GM23338 (cell line): ENCODE measurements around the gene KCNIP1. TPM values are rescaled to one million over a fixed set of nuclear protein-coding genes. Genes with fewer than 3 reads are reported as not detected.

ENCODE experiments used
- ATAC-seq: fragments of 200-7000 bp; cut with Tn5 transposase; 3 replicates; pipeline ENCODE4 v1.9.1; 2020
- DNase-seq: peaks from one replicate; pipeline ENCODE4 v3.0.0-alpha.2; 2015; ENCODE audit warnings: low spot score
- H2AFZ ChIP-seq: fragments of 200-600 bp; sonication (generic); 2 replicates; pipeline ENCODE4 v1.8.0; 2016; ENCODE audit warnings: antibody characterized with exemption, mild to moderate bottlenecking, moderate library complexity
- H3F3A ChIP-seq: fragments of 200-600 bp; sonication (generic); replicated peaks from 2 replicates; pipeline ENCODE4 v1.8.0; 2017; ENCODE audit warnings: antibody characterized with exemption, mixed run types, low read depth
- H3K27ac ChIP-seq: fragments of 200-600 bp; sonication (generic); 2 replicates; pipeline ENCODE4 v1.6.1; 2016; ENCODE audit warnings: low read depth
- H3K27me3 ChIP-seq: fragments of 200-600 bp; sonication (generic); 2 replicates; pipeline ENCODE4 v1.8.0; 2016; ENCODE audit warnings: mild to moderate bottlenecking, mixed run types, moderate library complexity; ENCODE audit not compliant: insufficient read depth
- H3K36me3 ChIP-seq: fragments of 200-600 bp; sonication (generic); 2 replicates; pipeline ENCODE4 v1.8.0; 2016; ENCODE audit warnings: mild to moderate bottlenecking; ENCODE audit not compliant: insufficient read depth
- H3K4me1 ChIP-seq: fragments of 200-600 bp; sonication (generic); 2 replicates; pipeline ENCODE4 v1.8.0; 2016; ENCODE audit warnings: mild to moderate bottlenecking, moderate library complexity; ENCODE audit not compliant: insufficient read depth
- H3K4me2 ChIP-seq: fragments of 200-600 bp; sonication (generic); 2 replicates; pipeline ENCODE4 v1.7.1; 2017; ENCODE audit warnings: mixed run types
- H3K4me3 ChIP-seq: fragments of 200-600 bp; sonication (generic); 2 replicates; pipeline ENCODE4 v1.6.1; 2016; ENCODE audit warnings: mixed run types
- H3K79me2 ChIP-seq: fragments of 200-600 bp; sonication (generic); replicated peaks from 2 replicates; pipeline ENCODE4 v1.8.0; 2017; ENCODE audit warnings: mild to moderate bottlenecking; ENCODE audit not compliant: insufficient read depth
- H3K9me2 ChIP-seq: fragments of 200-600 bp; sonication (generic); 2 replicates; pipeline ENCODE4 v1.8.0; 2017; ENCODE audit not compliant: insufficient read depth
- H4K20me1 ChIP-seq: fragments of 200-600 bp; sonication (generic); replicated peaks from 2 replicates; pipeline ENCODE4 v1.8.0; 2017; ENCODE audit warnings: mild to moderate bottlenecking; ENCODE audit not compliant: insufficient read depth
- H3K27ac Mint-ChIP-seq: 2 replicates; pipeline ENCODE4 v1.8.0; 2020; ENCODE audit warnings: inconsistent platforms, mild to moderate bottlenecking, moderate library complexity, mixed read lengths
- H3K27me3 Mint-ChIP-seq: 3 replicates; pipeline ENCODE4 v1.8.0; 2022; ENCODE audit warnings: low read depth, mild to moderate bottlenecking, moderate library complexity, mixed read lengths, inconsistent platforms; ENCODE audit not compliant: insufficient read depth, poor library complexity
- H3K36me3 Mint-ChIP-seq: 3 replicates; pipeline ENCODE4 v1.8.0; 2021; ENCODE audit warnings: low read depth, mild to moderate bottlenecking, inconsistent platforms, moderate library complexity, mixed read lengths
- H3K4me1 Mint-ChIP-seq: 3 replicates; pipeline ENCODE4 v1.8.0; 2020; ENCODE audit warnings: mild to moderate bottlenecking, inconsistent platforms, mixed read lengths
- H3K4me3 Mint-ChIP-seq: 3 replicates; pipeline ENCODE4 v1.8.0; 2021; ENCODE audit warnings: moderate library complexity, mild to moderate bottlenecking, inconsistent platforms, mixed read lengths
- H3K9me3 Mint-ChIP-seq: 3 replicates; pipeline ENCODE4 v1.8.0; 2020; ENCODE audit warnings: moderate library complexity, mild to moderate bottlenecking, inconsistent platforms, mixed read lengths
- CREB1 ChIP-seq: fragments of 250-450 bp; sonication (Bioruptor Pico); IDR thresholded peaks from 2 replicates; pipeline ENCODE4 v1.5.0; 2020; ENCODE audit warnings: low read depth, mild to moderate bottlenecking, moderate library complexity
- EZH2 ChIP-seq: fragments of 200-600 bp; sonication (generic); IDR thresholded peaks from one replicate; pipeline ENCODE4 v1.8.0; 2017; ENCODE audit warnings: antibody characterized with exemption, mild to moderate bottlenecking, low read depth; ENCODE audit not compliant: unreplicated experiment
- EZH2phosphoT487 ChIP-seq: fragments of 200-600 bp; sonication (generic); IDR thresholded peaks from one replicate; pipeline ENCODE4 v1.8.1; 2018; ENCODE audit warnings: antibody characterized with exemption; ENCODE audit not compliant: unreplicated experiment
- JUNB ChIP-seq: IDR thresholded peaks from one replicate; pipeline ENCODE4 v1.6.1; 2016; ENCODE audit warnings: antibody characterized with exemption; ENCODE audit not compliant: unreplicated experiment
- POLR2AphosphoS5 ChIP-seq: IDR thresholded peaks from 2 replicates; pipeline ENCODE4 v1.6.1; 2016; ENCODE audit warnings: antibody characterized with exemption, low read depth
- STAT1 ChIP-seq: IDR thresholded peaks from one replicate; pipeline ENCODE4 v1.6.1; 2016; ENCODE audit warnings: antibody characterized with exemption; ENCODE audit not compliant: unreplicated experiment
- ZNF114 ChIP-seq: fragments of 250-450 bp; sonication (Bioruptor Pico); IDR thresholded peaks from 2 replicates; pipeline ENCODE4 v1.5.0; 2020; ENCODE audit warnings: mild to moderate bottlenecking, moderate library complexity
- ZNF331 ChIP-seq: fragments of 250-450 bp; sonication (Bioruptor Pico); IDR thresholded peaks from 2 replicates; pipeline ENCODE4 v1.5.0; 2020; ENCODE audit warnings: low read depth, mild to moderate bottlenecking, moderate library complexity
- polyA plus RNA-seq: library from polyadenylated mRNA; unstranded; fragments of >200 nt; fragmentation: Nextera tagmentation; extraction: Ambion mirVana; gene quantifications from 2 replicates; pipeline ENCODE4 v1.2.1, GENCODE V29; 2016
- total RNA-seq: library from RNA; depleted of rRNA; stranded (reverse); fragments of >200 nt; shearing (Covaris generic); gene quantifications from 2 replicates; pipeline ENCODE4 v1.2.3, GENCODE V29; 2014
- TF ChIP-seq, protein P1 (sequence below), 2 experiments: fragments of 200-600 bp in 1 of 2; sonication (generic) in 1 of 2; conservative IDR thresholded peaks; 2 replicates each; pipeline versions ENCODE4 v1.5.1 to v1.6.1; 2016 to 2017; ENCODE audit warnings: antibody characterized with exemption in 2 of 2, low read depth in 2 of 2, mild to moderate bottlenecking in 2 of 2, moderate library complexity in 1 of 2
- TF ChIP-seq, protein P2 (sequence below): IDR thresholded peaks from one replicate; pipeline ENCODE4 v1.6.1; 2018; ENCODE audit warnings: antibody characterized with exemption; ENCODE audit not compliant: unreplicated experiment
- TF ChIP-seq, protein P3 (sequence below): IDR thresholded peaks from 2 replicates; pipeline ENCODE4 v1.6.1; 2016; ENCODE audit warnings: antibody characterized with exemption
- TF ChIP-seq, protein P4 (sequence below): fragments of 250-450 bp; sonication (Bioruptor Pico); IDR thresholded peaks from 2 replicates; pipeline ENCODE4 v1.5.0; 2020; ENCODE audit warnings: mild to moderate bottlenecking, moderate library complexity

KCNIP1 gene
- total and polyA plus RNA-seq, 2 experiments from 2014 or later: 0.31 to 0.87 TPM

DNA sequence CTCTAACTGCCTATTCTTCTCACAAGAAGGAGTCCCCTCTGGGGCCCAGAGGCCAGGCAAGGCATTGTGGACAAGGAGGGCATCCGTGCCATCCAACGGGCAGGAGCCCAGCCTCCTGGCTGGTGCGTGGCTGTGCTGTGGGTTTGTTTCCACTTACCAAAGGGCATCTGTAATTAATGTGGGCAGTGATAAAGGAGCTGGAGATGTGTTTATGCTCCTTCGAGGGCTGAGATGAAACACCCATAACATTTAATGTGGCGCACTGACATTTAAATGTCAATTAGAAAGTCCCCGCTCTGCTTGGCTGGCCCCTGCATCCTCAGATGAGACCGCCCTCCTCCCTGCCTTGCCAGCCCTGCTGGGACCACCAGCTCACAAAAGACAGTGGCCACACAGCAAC is 57.1 kb downstream of the KCNIP1 start:
- Histone ChIP-seq H4K20me1 (no peaks in the 10 kb centered on the region; the same call in 1 of the 2 replicates), H2AFZ (no peak overlapping the region), H3K9me2 (no peaks in the 10 kb centered on the region), H3K4me1 (no peaks in the 10 kb centered on the region), H3K36me3 (no peaks in the 10 kb centered on the region), H3K79me2 (no peaks in the 10 kb centered on the region), H3K4me2 (no peak overlapping the region), H3K27me3 (no peaks in the 10 kb centered on the region), H3K27ac (no peak overlapping the region), H3F3A (no peaks in the 10 kb centered on the region), H3K4me3 (no peak overlapping the region)
- ATAC-seq: no peak
- DNase-seq: no peak
- TF ChIP-seq, protein P1, sequence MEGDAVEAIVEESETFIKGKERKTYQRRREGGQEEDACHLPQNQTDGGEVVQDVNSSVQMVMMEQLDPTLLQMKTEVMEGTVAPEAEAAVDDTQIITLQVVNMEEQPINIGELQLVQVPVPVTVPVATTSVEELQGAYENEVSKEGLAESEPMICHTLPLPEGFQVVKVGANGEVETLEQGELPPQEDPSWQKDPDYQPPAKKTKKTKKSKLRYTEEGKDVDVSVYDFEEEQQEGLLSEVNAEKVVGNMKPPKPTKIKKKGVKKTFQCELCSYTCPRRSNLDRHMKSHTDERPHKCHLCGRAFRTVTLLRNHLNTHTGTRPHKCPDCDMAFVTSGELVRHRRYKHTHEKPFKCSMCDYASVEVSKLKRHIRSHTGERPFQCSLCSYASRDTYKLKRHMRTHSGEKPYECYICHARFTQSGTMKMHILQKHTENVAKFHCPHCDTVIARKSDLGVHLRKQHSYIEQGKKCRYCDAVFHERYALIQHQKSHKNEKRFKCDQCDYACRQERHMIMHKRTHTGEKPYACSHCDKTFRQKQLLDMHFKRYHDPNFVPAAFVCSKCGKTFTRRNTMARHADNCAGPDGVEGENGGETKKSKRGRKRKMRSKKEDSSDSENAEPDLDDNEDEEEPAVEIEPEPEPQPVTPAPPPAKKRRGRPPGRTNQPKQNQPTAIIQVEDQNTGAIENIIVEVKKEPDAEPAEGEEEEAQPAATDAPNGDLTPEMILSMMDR (conservative IDR thresholded peaks at IDR 0.05; ENCODE audit: low read depth in 2 of 2): no peak
- no peak for TF ChIP-seq JUNB
- TF ChIP-seq ZNF114 (CRISPR knock-in tag): no peak
- no peak for TF ChIP-seq EZH2
- TF ChIP-seq, protein P2, sequence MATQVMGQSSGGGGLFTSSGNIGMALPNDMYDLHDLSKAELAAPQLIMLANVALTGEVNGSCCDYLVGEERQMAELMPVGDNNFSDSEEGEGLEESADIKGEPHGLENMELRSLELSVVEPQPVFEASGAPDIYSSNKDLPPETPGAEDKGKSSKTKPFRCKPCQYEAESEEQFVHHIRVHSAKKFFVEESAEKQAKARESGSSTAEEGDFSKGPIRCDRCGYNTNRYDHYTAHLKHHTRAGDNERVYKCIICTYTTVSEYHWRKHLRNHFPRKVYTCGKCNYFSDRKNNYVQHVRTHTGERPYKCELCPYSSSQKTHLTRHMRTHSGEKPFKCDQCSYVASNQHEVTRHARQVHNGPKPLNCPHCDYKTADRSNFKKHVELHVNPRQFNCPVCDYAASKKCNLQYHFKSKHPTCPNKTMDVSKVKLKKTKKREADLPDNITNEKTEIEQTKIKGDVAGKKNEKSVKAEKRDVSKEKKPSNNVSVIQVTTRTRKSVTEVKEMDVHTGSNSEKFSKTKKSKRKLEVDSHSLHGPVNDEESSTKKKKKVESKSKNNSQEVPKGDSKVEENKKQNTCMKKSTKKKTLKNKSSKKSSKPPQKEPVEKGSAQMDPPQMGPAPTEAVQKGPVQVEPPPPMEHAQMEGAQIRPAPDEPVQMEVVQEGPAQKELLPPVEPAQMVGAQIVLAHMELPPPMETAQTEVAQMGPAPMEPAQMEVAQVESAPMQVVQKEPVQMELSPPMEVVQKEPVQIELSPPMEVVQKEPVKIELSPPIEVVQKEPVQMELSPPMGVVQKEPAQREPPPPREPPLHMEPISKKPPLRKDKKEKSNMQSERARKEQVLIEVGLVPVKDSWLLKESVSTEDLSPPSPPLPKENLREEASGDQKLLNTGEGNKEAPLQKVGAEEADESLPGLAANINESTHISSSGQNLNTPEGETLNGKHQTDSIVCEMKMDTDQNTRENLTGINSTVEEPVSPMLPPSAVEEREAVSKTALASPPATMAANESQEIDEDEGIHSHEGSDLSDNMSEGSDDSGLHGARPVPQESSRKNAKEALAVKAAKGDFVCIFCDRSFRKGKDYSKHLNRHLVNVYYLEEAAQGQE: no peak
- no peak for TF ChIP-seq POLR2AphosphoS5
- no peak for TF ChIP-seq CREB1 (CRISPR knock-in tag)
- TF ChIP-seq ZNF331: no peak
- no peak for TF ChIP-seq STAT1
- TF ChIP-seq, protein P3, sequence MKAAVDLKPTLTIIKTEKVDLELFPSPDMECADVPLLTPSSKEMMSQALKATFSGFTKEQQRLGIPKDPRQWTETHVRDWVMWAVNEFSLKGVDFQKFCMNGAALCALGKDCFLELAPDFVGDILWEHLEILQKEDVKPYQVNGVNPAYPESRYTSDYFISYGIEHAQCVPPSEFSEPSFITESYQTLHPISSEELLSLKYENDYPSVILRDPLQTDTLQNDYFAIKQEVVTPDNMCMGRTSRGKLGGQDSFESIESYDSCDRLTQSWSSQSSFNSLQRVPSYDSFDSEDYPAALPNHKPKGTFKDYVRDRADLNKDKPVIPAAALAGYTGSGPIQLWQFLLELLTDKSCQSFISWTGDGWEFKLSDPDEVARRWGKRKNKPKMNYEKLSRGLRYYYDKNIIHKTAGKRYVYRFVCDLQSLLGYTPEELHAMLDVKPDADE: no peak
- no peak for TF ChIP-seq EZH2phosphoT487
- TF ChIP-seq, protein P4, sequence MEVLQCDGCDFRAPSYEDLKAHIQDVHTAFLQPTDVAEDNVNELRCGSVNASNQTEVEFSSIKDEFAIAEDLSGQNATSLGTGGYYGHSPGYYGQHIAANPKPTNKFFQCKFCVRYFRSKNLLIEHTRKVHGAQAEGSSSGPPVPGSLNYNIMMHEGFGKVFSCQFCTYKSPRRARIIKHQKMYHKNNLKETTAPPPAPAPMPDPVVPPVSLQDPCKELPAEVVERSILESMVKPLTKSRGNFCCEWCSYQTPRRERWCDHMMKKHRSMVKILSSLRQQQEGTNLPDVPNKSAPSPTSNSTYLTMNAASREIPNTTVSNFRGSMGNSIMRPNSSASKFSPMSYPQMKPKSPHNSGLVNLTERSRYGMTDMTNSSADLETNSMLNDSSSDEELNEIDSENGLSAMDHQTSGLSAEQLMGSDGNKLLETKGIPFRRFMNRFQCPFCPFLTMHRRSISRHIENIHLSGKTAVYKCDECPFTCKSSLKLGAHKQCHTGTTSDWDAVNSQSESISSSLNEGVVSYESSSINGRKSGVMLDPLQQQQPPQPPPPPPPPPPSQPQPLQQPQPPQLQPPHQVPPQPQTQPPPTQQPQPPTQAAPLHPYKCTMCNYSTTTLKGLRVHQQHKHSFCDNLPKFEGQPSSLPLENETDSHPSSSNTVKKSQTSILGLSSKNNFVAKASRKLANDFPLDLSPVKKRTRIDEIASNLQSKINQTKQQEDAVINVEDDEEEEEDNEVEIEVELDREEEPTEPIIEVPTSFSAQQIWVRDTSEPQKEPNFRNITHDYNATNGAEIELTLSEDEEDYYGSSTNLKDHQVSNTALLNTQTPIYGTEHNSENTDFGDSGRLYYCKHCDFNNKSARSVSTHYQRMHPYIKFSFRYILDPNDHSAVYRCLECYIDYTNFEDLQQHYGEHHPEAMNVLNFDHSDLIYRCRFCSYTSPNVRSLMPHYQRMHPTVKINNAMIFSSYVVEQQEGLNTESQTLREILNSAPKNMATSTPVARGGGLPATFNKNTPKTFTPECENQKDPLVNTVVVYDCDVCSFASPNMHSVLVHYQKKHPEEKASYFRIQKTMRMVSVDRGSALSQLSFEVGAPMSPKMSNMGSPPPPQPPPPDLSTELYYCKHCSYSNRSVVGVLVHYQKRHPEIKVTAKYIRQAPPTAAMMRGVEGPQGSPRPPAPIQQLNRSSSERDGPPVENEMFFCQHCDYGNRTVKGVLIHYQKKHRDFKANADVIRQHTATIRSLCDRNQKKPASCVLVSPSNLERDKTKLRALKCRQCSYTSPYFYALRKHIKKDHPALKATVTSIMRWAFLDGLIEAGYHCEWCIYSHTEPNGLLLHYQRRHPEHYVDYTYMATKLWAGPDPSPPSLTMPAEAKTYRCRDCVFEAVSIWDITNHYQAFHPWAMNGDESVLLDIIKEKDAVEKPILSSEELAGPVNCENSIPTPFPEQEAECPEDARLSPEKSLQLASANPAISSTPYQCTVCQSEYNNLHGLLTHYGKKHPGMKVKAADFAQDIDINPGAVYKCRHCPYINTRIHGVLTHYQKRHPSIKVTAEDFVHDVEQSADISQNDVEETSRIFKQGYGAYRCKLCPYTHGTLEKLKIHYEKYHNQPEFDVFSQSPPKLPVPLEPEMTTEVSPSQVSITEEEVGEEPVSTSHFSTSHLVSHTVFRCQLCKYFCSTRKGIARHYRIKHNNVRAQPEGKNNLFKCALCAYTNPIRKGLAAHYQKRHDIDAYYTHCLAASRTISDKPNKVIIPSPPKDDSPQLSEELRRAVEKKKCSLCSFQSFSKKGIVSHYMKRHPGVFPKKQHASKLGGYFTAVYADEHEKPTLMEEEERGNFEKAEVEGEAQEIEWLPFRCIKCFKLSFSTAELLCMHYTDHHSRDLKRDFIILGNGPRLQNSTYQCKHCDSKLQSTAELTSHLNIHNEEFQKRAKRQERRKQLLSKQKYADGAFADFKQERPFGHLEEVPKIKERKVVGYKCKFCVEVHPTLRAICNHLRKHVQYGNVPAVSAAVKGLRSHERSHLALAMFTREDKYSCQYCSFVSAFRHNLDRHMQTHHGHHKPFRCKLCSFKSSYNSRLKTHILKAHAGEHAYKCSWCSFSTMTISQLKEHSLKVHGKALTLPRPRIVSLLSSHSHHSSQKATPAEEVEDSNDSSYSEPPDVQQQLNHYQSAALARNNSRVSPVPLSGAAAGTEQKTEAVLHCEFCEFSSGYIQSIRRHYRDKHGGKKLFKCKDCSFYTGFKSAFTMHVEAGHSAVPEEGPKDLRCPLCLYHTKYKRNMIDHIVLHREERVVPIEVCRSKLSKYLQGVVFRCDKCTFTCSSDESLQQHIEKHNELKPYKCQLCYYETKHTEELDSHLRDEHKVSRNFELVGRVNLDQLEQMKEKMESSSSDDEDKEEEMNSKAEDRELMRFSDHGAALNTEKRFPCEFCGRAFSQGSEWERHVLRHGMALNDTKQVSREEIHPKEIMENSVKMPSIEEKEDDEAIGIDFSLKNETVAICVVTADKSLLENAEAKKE: no peak
- no peak overlapping the region for H3K27ac Mint-ChIP-seq
- H3K9me3 Mint-ChIP-seq: no peaks in the 10 kb centered on the region
- H3K4me1 Mint-ChIP-seq: peaks cover 14% of the 10 kb centered on the region
- no peak overlapping the region for H3K4me3 Mint-ChIP-seq
- peaks cover 13% of the 10 kb centered on the region for H3K27me3 Mint-ChIP-seq
- no peaks in the 10 kb centered on the region for H3K36me3 Mint-ChIP-seq
